CD4-positive, alpha-beta T cell treated with Interleukin-6 at 100 ng/mL for 8 hours (primary cell): ENCODE data around the gene OR2W3.

Experiments used
- DNase-seq: peaks from one replicate; pipeline ENCODE4 v3.0.0-alpha.2; 2020; ENCODE audit warnings: mixed read lengths, low spot score

Gene OR2W3

GRCh38 chr1:247895163-247895637, at the start of gene OR2W3:
TSS of gene OR2W3 (plus strand) at chr1:247895587. CDS start at chr1:247895587, 0 bp downstream.
- no peak for DNase-seq

GRCh38 chr1:247845693-247846017, 49.7 kb upstream of the OR2W3 start:
- no peak for DNase-seq

GRCh38 chr1:247848346-247848745, 47.0 kb upstream of the OR2W3 start:
- DNase-seq, result no peak

GRCh38 chr1:247849616-247850015, 45.8 kb upstream of the OR2W3 start:
- no peak for DNase-seq

- no peak for DNase-seq
Measured at GRCh38 chr1:247854899-247855545, 40.4 kb upstream of the OR2W3 start.

GRCh38 chr1:247855911-247856310, 39.5 kb upstream of the OR2W3 start:
- no peak for DNase-seq

GRCh38 chr1:247857069-247857984, 38.1 kb upstream of the OR2W3 start, which contains the start of gene TRIM58:
TSS of gene TRIM58 (plus strand) at chr1:247857187. CDS start at chr1:247857247, 60 bp downstream.
- no peak for DNase-seq

GRCh38 chr1:247857985-247858619, 37.3 kb upstream of the OR2W3 start:
- no peak for DNase-seq

GRCh38 chr1:247862756-247863155, 32.6 kb upstream of the OR2W3 start:
- no peak for DNase-seq

- no peak for DNase-seq
Measured at GRCh38 chr1:247864644-247865043, 30.7 kb upstream of the OR2W3 start.

GRCh38 chr1:247865416-247865815, 30.0 kb upstream of the OR2W3 start:
- DNase-seq, result no peak

GRCh38 chr1:247883346-247883745, 12.0 kb upstream of the OR2W3 start:
- no peak for DNase-seq

GRCh38 chr1:247884797-247885413, 10.5 kb upstream of the OR2W3 start:
- DNase-seq, result no peak

GRCh38 chr1:247895976-247896375, 589 bp downstream of the OR2W3 start:
- DNase-seq, result no peak

GRCh38 chr1:247904122-247904521, 8.7 kb downstream of the OR2W3 start:
- no peak for DNase-seq

- no peak for DNase-seq
Measured at GRCh38 chr1:247905181-247905580, 9.8 kb downstream of the OR2W3 start.

- DNase-seq, result no peak
Measured at GRCh38 chr1:247905910-247906503, 10.6 kb downstream of the OR2W3 start.

- peak; percentile 5 for DNase-seq
Measured at GRCh38 chr1:247906504-247907047, 11.2 kb downstream of the OR2W3 start.

- DNase-seq, result no peak
Measured at GRCh38 chr1:247908766-247909165, 13.4 kb downstream of the OR2W3 start.

- DNase-seq, result no peak
Measured at GRCh38 chr1:247913786-247914185, 18.4 kb downstream of the OR2W3 start.

GRCh38 chr1:247914941-247915662, 19.7 kb downstream of the OR2W3 start:
- DNase-seq, result no peak
